NOMO-1 (cell line): ENCODE measurements around the gene KLF15.

Experiments
- DNase-seq, 2 experiments: peaks; one replicate each; lab custom pipeline; 2025; ENCODE audit not compliant: unreplicated experiment in 2 of 2; lab: John Stamatoyannopoulos, UW

The KLF15 gene

DNA sequence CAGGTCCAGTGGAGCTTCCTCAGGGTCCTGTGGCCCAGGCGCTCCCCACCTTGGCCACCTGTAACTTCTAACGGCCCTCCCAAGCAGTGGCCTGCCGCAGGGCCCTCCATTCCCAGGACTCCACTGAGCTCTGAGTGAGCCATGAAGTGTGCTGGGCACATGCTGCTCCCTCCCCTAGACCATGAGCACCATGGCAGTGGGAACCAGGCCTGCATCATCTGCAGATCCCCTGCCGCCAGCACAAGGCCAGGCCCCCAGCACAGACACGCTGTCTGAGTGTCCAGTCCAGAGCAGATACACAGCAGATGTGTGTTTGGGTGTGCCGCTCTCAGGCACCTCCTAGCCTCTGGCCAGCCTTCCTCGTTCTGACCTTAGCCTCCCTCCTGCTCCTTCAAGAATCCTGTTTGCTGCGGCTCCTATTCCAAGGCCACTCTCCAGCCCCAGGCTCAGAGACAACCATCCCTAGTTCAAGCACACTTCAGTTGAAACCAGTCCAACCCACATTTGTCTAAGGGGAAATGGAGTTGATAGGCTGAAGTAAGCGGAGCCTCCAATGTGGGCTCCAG is 7.0 kb upstream of the KLF15 start:
- DNase-seq, result no peak

- DNase-seq, result no peak
These were observed 4.0 kb upstream of the KLF15 start for GRCh38 chr3:126361211-126361610.

DNA sequence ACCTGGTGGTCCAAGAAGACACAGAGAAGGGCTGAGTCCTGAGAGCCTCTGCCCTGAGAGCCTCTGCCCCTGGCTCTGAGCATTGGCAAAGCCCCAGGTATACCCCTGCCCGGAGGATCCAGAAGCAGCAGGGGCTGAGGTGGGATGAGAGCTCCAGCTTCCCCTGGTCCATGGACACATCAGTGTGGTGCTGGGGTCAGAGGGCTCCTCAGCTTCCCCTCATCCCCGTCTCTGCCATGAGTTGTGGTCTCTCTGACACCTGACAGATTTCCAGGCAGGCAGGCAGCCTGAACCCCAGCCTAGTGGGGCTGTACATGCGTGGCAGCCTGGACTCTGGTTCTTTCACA is 3.5 kb upstream of the KLF15 start:
- DNase-seq, result no peak

GRCh38 chr3:126360046-126360713 is 3.0 kb upstream of the KLF15 start:
- DNase-seq, result no peak

- DNase-seq, result no peak
These were observed 1.6 kb upstream of the KLF15 start for GRCh38 chr3:126358816-126359181.

- no peak for DNase-seq
These were observed 1.0 kb upstream of the KLF15 start for GRCh38 chr3:126358038-126358815.

DNA sequence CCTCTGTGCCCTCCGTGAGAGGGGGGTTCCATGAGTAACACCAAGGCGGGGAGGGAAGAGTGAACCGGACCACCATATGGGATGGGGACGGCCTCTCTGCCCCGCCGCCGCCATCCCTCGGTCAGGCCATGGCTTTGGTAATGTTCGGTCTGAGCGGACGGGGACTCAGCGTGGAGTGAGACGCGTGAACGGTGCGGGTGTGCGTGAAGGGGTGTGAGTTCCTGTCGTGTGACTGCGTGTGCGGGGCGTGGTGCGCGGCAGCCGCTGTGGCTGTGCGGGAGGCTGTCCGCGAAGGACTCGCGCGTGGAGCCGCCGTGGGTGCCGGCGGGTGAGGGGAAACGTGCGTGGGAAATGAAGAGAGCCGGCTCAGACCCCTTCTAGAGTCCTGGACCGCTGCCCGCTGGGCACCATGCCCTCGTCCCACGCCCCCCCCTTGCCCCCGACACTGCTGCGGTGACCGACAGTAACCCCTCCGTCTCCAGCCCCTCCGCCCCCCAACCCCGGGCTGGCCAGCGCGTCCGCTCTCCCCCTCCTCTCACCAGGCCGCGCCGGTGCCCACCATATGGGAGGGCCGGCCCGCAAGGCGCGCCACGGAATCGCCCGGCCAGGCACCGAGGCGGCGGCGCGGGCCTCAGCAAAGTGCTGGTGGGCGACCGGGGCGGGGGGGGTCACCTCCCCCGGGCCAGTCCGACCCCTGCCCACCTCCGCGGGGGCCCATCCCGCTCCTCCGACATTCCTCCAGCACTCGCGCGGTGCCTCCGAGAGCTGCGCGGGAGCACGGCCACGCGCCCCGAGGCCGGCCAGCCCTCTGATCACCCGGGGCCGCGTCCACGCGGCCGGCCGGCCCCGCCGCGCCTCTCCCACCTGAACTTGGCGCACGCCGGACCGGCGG is 589 bp downstream of the KLF15 start:
- DNase-seq, result no peak

- DNase-seq, result no peak
These were observed 1.3 kb downstream of the KLF15 start for GRCh38 chr3:126355777-126356372.

- no peak for DNase-seq
These were observed 2.0 kb downstream of the KLF15 start for GRCh38 chr3:126355251-126355650.

DNA sequence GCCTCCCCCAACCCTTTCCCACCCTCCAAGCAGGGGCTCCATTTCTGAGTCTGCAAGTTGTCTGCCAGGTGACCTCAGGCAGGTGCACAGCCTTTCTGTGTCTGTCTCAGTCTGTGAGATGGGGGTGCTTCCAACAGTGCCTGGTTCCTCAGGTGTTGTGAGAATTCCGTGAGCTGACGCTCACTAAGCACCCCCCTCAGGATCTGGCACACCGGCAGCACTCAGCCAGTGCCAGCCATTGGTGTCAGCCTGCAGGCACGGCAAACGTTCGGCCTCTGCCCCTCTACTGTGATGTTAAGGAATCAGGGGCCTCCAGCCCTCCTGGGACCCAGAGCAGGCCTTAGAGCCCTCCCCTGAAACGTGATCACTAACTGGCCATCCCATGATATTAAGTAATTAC is 2.4 kb downstream of the KLF15 start:
- no peak for DNase-seq

- DNase-seq, result no peak
These were observed 3.4 kb downstream of the KLF15 start for GRCh38 chr3:126353694-126354321.

GRCh38 chr3:126352476-126353454 is 4.4 kb downstream of the KLF15 start:
- no peak for DNase-seq

- no peak for DNase-seq
These were observed 5.3 kb downstream of the KLF15 start for GRCh38 chr3:126351771-126352475.

GRCh38 chr3:126351086-126351770 is 6.0 kb downstream of the KLF15 start:
- DNase-seq, result no peak

GRCh38 chr3:126350502-126351085 is 6.6 kb downstream of the KLF15 start:
- DNase-seq, result no peak

GRCh38 chr3:126349611-126350501 is 7.4 kb downstream of the KLF15 start:
- no peak for DNase-seq

DNA sequence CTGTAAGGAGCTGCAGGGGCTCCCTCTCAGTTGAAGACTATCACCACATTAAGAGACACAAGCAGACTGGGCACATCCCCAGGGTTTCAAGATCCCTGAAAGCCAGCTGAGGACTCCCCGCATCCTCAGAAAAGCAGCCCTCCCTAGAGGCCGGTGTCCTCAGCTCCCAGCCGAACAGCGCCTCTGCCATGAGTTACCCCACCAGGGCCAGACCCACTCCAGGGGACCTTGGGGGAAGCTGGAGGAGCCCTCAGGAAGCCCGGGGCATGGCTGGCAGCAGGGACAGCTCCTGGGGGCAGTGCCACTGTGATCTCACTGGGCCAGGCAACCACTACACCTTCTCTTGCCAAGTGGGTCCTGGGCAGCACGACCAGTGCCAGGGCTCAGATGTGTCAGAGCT is 8.1 kb downstream of the KLF15 start:
- no peak for DNase-seq
